ENCODE measurements around the gene NOA1.
A peak's percentile ranks its signal among the peaks of the same experiment; 100 is the strongest.

Gene NOA1

DNA sequence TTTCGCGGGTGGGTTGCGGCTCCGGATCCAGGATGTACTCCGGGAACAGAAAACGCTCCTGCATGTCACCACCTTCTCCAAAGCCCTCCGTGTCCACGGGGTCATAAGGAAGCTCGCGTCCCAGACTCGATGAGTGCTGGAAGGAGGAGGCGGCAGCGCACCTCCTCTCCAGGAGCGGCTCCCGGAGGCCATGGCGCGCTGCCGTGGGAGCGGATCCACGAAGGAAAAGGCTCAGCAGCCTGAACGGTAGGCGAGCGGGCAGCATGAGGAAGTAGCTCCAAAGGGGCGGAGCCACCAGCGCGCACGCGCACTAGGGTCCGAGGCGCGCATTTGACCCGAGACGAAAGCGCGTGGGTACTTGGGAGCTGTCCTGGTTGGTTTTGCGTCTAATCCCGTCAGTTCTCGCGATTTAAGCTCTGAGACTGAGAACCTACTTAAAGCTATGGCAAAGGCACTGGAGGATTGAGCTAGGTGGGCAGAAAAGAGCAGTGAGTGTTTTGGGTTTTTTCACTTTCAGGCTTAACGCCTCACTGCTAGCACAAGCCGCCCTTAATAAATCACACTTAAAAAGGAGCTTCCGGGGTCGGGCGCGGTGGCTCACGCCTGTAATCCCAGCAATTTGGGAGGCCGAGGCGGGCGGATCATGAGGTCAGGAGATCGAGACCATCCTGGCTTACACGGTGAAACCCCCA, at the start of gene NOA1:
TSS of gene NOA1 (minus strand) at position 286 of the 692 bp plus-strand sequence. CDS start at position 265, 21 bp downstream.
- peak; percentile 88 to 94 (median 93) for DNase-seq

DNA sequence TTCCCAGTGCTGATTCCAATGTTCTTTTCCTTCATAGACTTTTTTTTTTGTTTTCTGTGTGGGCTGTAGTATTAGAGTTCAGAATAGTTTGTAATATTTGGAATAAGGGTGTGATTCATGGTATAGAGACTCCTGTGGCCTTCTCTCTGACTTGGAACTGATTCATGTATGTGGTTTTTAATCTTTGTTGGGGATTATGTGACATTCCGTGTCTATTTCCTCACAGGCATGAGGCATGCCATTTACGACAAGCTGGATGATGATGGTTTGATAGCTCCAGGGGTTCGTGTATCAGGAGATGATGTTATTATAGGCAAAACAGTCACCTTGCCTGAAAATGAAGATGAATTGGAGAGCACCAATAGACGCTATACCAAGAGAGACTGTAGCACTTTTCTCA, 45.7 kb upstream of the NOA1 start:
- no peak for DNase-seq

DNA sequence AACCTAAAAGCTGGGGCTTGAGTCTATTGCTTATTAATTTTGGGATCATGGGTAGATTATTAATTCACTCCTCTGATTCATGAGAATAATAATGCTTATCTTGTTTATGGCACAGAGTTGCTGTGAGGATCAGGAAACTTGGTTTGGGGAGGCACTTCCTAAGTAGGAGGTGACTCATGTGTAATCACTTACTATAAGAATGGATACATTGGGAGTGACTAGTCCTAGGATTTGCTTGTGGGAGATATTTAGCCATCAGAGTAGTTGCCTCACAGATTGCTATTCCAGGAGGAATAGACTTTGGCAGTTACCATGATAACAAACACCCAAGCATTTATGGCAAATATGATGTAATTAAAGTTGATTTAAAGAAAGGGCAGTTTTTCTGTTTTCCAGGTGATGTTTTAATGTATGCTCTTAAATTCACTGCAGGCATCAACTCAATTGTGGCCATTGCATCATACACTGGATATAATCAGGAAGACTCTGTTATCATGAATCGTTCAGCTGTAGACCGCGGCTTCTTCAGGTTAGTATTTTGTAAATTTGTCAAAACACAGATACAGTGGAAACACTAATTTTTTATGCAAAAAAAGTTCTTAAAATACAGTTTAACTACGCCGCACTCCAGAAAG, 43.2 kb upstream of the NOA1 start:
- no peak for DNase-seq

DNA sequence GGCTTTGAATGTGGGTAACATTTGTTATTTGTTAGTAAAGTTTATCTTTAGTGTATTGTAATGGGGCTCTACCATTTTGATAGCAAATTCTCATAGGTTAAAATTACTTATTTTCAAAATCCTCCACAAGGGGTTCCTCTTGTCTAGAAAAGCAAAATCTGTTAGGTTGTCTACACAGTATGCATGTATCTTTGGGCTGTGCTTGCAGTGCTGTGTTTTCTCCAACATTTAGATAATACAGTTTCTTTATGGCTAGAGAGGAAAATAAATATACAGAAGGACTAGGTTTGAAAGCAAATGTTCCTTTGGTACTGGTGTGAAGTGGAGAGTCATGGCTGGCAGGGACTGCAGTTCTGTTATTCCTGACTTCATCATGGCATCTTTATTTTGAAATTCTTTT, 41.6 kb upstream of the NOA1 start:
- no peak for DNase-seq

GRCh38 chr4:57013543-57014120, 36.2 kb upstream of the NOA1 start:
- DNase-seq, result no peak

GRCh38 chr4:56999751-57000150, 22.3 kb upstream of the NOA1 start:
- DNase-seq, result no peak

GRCh38 chr4:56995525-56995924, 18.1 kb upstream of the NOA1 start:
- DNase-seq, result no peak

- no peak for DNase-seq
These were observed 12.9 kb upstream of the NOA1 start for GRCh38 chr4:56990109-56990905.

DNA sequence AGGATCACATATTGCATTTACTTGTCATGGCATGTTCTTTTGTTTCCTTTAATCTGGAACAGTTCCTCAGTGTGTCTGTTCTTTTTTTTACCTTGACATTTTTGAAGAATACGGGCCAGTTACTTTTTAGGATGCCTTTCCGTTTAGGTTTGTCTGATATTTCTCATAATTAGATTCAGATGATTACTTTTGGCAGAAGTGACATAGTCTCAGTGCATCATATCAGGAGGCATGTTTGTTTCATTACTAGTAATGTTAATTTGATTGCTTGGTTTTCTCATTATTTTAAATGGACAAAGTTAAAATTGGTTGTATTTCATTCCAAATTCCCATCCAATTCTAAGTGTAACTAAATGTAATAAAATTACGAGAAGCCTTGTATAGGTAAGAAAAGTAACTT, 9.5 kb upstream of the NOA1 start:
- DNase-seq, result no peak

GRCh38 chr4:56986192-56986591, 8.8 kb upstream of the NOA1 start:
- no peak for DNase-seq

GRCh38 chr4:56981795-56982201, 4.4 kb upstream of the NOA1 start:
- no peak for DNase-seq

DNA sequence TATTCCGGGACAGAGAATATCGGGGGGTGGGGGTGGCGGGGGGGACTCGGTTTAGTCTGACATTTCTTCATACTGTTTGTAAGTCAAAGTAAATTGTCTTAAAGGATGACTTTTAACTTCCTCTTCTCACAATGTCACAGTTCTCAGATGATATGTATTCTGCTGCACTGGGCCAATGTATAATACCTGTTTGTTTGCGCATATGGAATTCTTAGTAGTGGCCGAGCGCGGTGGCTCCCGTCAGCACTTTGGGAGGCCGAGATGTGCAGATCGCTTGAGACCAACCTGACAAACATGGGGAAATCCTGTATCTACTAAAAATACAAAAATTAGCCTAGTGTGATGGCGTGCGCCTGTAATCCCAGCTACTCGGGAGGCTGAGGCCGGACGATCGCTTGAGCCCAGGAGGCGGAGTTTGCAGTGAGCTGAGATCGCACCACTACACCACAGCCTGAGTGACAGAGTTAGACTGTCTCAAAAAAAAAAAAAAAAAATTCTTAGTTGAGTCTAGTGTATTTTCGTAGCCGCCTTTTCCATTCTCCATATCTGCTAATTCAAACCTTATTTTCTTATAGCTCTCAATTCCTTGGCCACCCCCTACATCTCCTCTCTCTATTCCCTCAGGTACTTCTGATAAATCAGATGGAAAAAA, 2.1 kb upstream of the NOA1 start:
- peak in 1 of 4 experiments; percentile 5 for DNase-seq

DNA sequence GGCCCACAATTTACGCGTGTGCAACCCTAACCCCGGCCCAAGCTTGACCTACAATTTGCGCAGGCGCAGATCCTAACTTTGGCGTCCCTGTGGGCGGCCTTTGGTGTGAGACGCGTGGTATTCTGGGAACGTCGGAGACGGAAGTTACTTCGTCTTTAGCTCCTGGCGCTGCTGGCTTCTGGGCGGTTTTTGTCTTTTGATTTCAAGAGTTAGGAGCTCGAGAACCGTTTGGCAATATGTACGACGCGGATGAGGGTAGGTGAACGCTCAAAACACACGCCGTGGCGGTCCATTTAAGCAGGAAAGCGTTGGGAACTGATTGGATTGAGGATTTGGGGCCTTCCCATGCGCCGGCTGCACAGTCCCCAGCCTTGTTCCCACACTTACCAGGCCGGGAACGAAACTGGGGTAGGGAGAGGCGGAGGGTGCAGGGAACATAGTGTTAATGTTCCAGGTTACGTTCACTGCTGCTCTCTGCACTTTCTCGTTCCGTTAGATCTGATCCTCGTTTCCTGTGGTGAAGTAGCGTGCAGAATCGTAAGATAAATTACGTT, 1.4 kb upstream of the NOA1 start, which contains the start of gene POLR2B:
TSS of gene POLR2B (plus strand) at position 147 of the 554 bp plus-strand sequence. CDS start at position 237, 90 bp downstream.
- DNase-seq, result peak; percentile 57 to 67 (median 60)

- DNase-seq, result peak; percentile 22 to 49 (median 41)
These were observed 527 bp downstream of the NOA1 start for GRCh38 chr4:56976837-56977320.

DNA sequence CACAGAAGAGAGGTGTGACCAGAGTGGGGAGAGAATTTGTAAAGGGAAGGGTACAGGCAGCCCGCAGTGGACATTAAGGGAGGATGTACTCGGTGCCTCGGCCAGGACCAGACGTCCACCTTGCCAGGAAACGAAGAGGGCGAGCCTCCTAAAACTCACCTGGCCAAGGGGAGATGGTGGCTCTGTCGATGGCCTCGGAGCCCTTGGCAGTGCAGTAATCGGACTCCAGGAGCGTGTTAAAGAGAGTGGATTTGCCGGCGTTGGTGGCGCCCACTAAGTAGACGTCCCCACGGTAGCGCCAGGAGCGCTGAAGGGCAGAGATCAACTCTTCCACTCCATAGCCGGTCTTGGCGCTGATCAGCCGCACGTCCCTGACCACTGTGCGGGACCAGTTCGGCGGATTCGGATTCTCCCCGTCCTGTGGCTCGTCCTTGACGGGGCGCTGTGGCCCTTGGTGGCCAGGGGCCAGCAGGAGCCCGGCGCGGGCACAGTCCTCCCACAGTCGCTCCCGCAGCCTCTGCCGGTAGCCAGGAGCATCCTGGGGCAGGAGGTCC, 1.0 kb downstream of the NOA1 start:
- no peak for DNase-seq

GRCh38 chr4:56973336-56973735, 4.1 kb downstream of the NOA1 start:
- no peak for DNase-seq

DNA sequence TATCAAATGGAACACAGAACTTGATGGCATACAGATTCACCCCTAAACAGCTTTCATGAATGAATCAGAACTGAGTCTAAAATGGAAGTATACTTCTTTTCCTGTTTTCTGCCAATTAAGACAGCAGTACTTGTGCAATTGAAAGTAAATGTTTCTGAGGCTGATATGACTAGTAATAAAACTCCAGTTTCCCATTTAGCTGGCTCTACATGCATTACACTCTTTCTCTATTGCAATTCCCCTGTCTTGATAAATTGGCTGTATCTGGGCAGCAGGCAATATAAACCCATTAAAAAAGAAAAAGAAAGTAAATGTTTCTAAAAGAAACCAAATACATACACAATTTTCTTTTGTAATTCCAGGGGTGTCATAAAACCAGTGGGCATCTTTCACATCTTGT, 4.6 kb downstream of the NOA1 start:
- no peak for DNase-seq

- DNase-seq, result no peak
These were observed 5.0 kb downstream of the NOA1 start for GRCh38 chr4:56972389-56972788.

GRCh38 chr4:56971383-56971782, 6.0 kb downstream of the NOA1 start:
- DNase-seq, result no peak

- DNase-seq, result no peak
These were observed 16.3 kb downstream of the NOA1 start for GRCh38 chr4:56961107-56961500.

- DNase-seq, result no peak
These were observed 18.3 kb downstream of the NOA1 start for GRCh38 chr4:56959100-56959499.

- DNase-seq, result no peak
These were observed 19.3 kb downstream of the NOA1 start for GRCh38 chr4:56958111-56958517.
